IMR-90 (cell line): ENCODE data around the gene PACSIN2.

ENCODE experiments used
- CEBPB ChIP-seq: IDR thresholded peaks from 2 replicates; pipeline ENCODE4 v1.6.1; 2012; ENCODE audit warnings: low read depth, low read length, improper control_type of control experiment
- POLR2A ChIP-seq: IDR thresholded peaks from 2 replicates; pipeline ENCODE4 v1.6.1; 2012; ENCODE audit warnings: mild to moderate bottlenecking, low read depth, low read length
- RAD21 ChIP-seq: IDR thresholded peaks from 2 replicates; pipeline ENCODE4 v1.6.1; 2012; ENCODE audit warnings: low read length, improper control_type of control experiment
- RFX5 ChIP-seq: IDR thresholded peaks from 2 replicates; pipeline ENCODE4 v1.8.0; 2012; ENCODE audit warnings: low read depth, mild to moderate bottlenecking, low read length, moderate library complexity
- SMC3 ChIP-seq: fragments of 150-350 bp; IDR thresholded peaks from 2 replicates; pipeline ENCODE4 v1.6.1; 2016; ENCODE audit warnings: low read depth, mild to moderate bottlenecking, antibody characterized with exemption, low read length, moderate library complexity
- TF ChIP-seq, protein P1 (sequence below): conservative IDR thresholded peaks from 2 replicates; pipeline ENCODE4 v1.5.1; 2012; ENCODE audit warnings: mild to moderate bottlenecking, low read depth, low read length, improper control_type of control experiment

DNA sequence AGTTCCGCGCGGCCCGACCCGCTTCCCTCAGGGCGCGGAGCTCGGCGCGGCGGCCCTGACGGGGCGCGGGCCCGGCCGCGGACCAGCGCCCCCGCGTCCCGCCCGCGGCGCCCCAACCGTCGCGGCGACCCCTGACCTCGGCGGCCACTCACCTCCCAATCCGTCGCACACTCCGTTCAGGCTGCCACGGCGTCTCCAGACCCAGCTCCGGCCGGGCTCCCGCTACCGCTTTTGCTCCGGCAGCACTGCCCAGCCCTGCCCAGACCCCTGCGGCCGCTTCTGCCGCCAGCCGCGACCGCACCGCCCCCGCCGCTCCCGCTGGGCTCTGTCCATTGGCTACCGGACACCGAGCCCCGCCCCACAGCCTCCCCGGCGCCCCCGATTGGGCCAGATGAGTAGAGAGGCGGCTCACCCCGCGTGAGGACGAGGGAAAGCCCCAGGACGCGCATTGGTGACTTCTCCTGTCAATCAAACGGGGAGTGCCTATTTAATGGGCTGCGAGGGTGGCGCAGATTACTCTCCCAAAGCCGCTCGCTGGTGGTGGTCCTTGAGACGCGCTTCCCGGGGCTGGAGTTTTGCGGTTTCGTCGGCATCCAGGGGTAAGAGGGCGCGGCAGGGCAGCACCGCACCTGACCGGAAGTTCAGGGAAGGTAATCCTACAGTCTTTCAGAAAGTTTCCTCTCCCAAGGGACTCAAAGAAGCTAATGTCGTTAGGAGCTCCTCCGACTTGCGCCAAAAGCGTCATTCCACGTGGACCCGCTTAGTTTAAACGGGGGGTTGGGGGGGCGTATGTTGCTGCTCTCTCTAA is at the start of gene PACSIN2:
- TF ChIP-seq SMC3, result peak; percentile 14; the same call in 1 of the 2 replicates
- TF ChIP-seq RAD21, result no peak
- TF ChIP-seq, protein P1, sequence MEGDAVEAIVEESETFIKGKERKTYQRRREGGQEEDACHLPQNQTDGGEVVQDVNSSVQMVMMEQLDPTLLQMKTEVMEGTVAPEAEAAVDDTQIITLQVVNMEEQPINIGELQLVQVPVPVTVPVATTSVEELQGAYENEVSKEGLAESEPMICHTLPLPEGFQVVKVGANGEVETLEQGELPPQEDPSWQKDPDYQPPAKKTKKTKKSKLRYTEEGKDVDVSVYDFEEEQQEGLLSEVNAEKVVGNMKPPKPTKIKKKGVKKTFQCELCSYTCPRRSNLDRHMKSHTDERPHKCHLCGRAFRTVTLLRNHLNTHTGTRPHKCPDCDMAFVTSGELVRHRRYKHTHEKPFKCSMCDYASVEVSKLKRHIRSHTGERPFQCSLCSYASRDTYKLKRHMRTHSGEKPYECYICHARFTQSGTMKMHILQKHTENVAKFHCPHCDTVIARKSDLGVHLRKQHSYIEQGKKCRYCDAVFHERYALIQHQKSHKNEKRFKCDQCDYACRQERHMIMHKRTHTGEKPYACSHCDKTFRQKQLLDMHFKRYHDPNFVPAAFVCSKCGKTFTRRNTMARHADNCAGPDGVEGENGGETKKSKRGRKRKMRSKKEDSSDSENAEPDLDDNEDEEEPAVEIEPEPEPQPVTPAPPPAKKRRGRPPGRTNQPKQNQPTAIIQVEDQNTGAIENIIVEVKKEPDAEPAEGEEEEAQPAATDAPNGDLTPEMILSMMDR, result no peak
- TF ChIP-seq CEBPB, result no peak
- TF ChIP-seq POLR2A, result peak; percentile 98
- no peak for TF ChIP-seq RFX5
